ENCODE measurements around the gene EPB41L2. TPM values are rescaled to one million over a fixed set of nuclear protein-coding genes. Genes with fewer than 3 reads are reported as not detected.

EPB41L2 gene
- total and polyA plus RNA-seq, 7 donors, result 41.2 to 147 (median 65.7) TPM

DNA sequence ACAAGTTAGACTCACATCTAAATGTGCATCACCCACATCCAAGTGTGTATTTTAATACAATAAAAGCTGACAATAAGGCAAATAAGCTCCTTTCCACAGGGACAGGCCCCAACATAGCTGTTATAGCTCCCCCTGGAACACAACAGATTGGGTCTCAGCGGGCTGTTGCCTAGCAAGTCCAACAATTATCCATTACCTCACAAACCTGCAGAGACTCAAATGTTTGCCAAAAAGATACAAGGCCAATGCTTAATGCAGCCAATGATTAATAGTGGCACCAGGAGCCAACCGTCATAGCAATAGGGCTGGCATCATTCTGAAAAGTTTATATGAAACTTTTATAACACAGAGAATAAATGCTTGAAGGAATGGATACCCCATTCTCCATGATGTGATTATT is 35.7 kb downstream of the EPB41L2 start:
- 95 to 96% methylated on average over 2 of the region's 2 CpGs for WGBS, 2 donors
- no peak overlapping the region for H3K4me3 ChIP-seq
- DNase-seq, result no peak
- no peak overlapping the region for H3K27ac ChIP-seq
- peaks cover 0 to 37% (median 16%) of the 10 kb centered on the region in 4 donors for H3K4me1 ChIP-seq
- no peaks in the 10 kb centered on the region for H3K36me3 ChIP-seq
- TF ChIP-seq POLR2AphosphoS5 (IDR thresholded peaks at IDR 0.05), result peak in 1 of 4 donors; percentile 18
- no peak for TF ChIP-seq EP300 (IDR thresholded peaks at IDR 0.05)
- H3K27me3 ChIP-seq, result no peaks in the 10 kb centered on the region
- no peaks in the 10 kb centered on the region for H3K9me3 ChIP-seq
- intact Hi-C loops (cut with DNase I), result no loop called here

DNA sequence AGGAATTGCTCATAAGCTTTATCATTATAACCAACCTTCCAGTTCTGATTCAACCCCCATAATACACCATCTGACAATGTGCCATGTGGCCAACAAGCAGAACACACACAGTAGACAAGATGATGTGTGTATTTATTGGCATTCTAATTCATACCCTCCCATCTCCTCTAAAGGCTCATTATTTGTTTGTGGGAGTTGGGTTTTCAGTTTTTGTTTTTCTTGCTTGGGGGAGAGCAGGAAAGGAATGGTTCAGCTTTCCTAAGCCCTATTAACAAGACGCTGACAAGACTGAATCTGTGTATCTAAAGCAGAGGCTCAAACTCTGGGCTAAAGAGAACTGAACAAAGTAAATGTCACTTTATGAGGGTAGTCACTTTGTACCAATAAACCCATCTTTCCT is 36.8 kb downstream of the EPB41L2 start:
- TF ChIP-seq, protein P1, sequence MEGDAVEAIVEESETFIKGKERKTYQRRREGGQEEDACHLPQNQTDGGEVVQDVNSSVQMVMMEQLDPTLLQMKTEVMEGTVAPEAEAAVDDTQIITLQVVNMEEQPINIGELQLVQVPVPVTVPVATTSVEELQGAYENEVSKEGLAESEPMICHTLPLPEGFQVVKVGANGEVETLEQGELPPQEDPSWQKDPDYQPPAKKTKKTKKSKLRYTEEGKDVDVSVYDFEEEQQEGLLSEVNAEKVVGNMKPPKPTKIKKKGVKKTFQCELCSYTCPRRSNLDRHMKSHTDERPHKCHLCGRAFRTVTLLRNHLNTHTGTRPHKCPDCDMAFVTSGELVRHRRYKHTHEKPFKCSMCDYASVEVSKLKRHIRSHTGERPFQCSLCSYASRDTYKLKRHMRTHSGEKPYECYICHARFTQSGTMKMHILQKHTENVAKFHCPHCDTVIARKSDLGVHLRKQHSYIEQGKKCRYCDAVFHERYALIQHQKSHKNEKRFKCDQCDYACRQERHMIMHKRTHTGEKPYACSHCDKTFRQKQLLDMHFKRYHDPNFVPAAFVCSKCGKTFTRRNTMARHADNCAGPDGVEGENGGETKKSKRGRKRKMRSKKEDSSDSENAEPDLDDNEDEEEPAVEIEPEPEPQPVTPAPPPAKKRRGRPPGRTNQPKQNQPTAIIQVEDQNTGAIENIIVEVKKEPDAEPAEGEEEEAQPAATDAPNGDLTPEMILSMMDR (IDR thresholded peaks at IDR 0.05), result no peak
- TF ChIP-seq EP300 (IDR thresholded peaks at IDR 0.05) (no peak), POLR2A (IDR thresholded peaks at IDR 0.05) (no peak), POLR2AphosphoS5 (IDR thresholded peaks at IDR 0.05) (no peak)
- Histone ChIP-seq H3K27ac (no peak overlapping the region), H3K36me3 (no peaks in the 10 kb centered on the region), H3K27me3 (no peaks in the 10 kb centered on the region), H3K9me3 (no peaks in the 10 kb centered on the region), H3K4me1 (peaks cover 0 to 37% (median 16%) of the 10 kb centered on the region in 4 donors), H3K4me3 (no peak overlapping the region)
- no peak for DNase-seq
- intact Hi-C loops (cut with DNase I), result no loop called here
- 90 to 95% methylated on average over 1 of the region's 1 CpG for WGBS, 2 donors

DNA sequence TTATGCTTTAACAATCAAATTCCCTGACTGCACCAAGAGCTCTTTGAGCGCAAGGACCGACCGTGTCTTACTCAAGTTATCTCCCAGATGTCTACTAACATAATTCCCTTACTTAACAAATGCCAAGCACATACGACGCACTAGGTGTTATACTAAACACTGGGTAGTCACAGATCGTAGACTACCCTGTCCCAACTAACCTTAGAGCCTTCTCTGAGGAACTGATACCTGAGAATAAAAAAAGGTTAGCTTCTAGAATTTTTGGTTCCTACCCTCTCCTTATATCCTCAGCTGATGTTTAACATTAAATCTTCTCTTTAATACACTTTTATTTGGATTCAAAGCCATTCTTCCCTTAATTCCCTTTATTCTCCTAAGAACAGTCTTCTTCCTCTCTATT is 38.5 kb downstream of the EPB41L2 start:
- TF ChIP-seq POLR2AphosphoS5 (IDR thresholded peaks at IDR 0.05) (no peak), EP300 (IDR thresholded peaks at IDR 0.05) (no peak), POLR2A (IDR thresholded peaks at IDR 0.05) (no peak)
- TF ChIP-seq, protein P1 (IDR thresholded peaks at IDR 0.05), result no peak
- no peaks in the 10 kb centered on the region for H3K9me3 ChIP-seq
- WGBS, 2 donors, result 92 to 97% methylated on average over 6 of the region's 6 CpGs
- H3K4me1 ChIP-seq, result peaks cover 0 to 30% (median 11%) of the 10 kb centered on the region in 4 donors
- H3K27me3 ChIP-seq, result no peaks in the 10 kb centered on the region
- no peak overlapping the region for H3K4me3 ChIP-seq
- DNase-seq, result no peak
- H3K27ac ChIP-seq, result no peak overlapping the region
- no peaks in the 10 kb centered on the region for H3K36me3 ChIP-seq
- intact Hi-C loops (cut with DNase I), result no loop called here

DNA sequence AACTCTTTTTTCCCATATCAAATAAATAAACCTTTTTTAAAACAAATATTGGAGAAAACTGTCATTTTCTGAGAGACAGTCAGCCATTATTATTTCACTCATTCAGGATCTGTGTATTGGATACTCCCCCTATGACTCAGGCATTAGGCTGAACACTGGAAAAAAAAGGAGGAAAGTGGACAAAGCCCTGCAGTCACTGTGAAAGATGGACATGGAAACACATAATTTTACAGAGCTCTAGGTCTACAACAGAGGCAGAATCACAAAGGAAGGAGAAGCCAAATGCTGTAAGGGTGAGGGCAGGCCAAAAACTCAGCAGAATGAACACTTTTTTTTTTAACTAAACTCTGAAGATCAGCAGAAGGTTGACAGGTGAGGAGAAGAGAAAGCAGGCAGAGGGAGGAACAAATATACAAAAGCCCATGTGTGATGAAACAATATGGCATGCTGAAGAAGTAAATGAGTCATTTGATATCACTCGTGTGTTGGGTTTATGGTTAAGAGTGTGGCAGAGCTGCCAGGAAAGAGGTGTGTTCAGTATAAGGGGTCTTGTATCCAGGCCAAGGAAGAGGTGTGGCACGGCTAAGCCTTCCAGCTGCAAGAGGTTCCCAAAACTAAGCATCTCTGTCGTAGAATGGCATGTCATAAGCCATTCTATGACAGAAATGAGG is 39.1 kb downstream of the EPB41L2 start:
- no peak for TF ChIP-seq POLR2A (IDR thresholded peaks at IDR 0.05)
- no peak for TF ChIP-seq EP300 (IDR thresholded peaks at IDR 0.05)
- TF ChIP-seq, protein P1 (IDR thresholded peaks at IDR 0.05), result no peak
- TF ChIP-seq POLR2AphosphoS5 (IDR thresholded peaks at IDR 0.05), result no peak
- WGBS, 2 donors, result 41 to 49% methylated on average over 3 of the region's 3 CpGs
- no peak overlapping the region for H3K4me3 ChIP-seq
- intact Hi-C loops (cut with DNase I), result no loop called here
- H3K9me3 ChIP-seq, result no peaks in the 10 kb centered on the region
- DNase-seq, result no peak
- no peak overlapping the region for H3K27ac ChIP-seq
- peaks cover 0 to 25% (median 7%) of the 10 kb centered on the region in 4 donors for H3K4me1 ChIP-seq
- H3K36me3 ChIP-seq, result no peaks in the 10 kb centered on the region
- H3K27me3 ChIP-seq, result no peaks in the 10 kb centered on the region

DNA sequence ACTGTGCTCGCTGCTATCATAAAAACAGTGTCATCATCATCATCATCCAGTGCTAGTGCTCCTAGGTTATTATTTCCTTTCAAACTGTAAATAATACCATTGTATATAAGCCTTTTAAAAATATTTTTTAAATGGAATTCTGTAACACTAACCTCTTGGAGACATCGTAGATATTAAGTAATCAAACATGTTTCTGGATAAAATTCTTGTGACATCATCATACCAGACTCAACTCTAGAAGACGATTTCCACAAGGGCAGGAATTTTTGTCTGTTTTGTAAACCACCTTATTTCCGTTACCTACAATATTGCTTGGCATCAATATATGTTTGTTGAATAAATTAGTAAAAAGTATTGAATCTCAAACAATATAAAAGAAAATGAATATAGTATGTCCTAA is 40.4 kb downstream of the EPB41L2 start:
- H3K27me3 ChIP-seq, result no peaks in the 10 kb centered on the region
- WGBS, 2 donors, result 65 to 68% methylated on average over 4 of the region's 4 CpGs
- intact Hi-C loops (cut with DNase I), result no loop called here
- H3K9me3 ChIP-seq, result no peaks in the 10 kb centered on the region
- no peaks in the 10 kb centered on the region for H3K36me3 ChIP-seq
- no peak for DNase-seq
- no peak for TF ChIP-seq EP300 (IDR thresholded peaks at IDR 0.05)
- no peak for TF ChIP-seq POLR2AphosphoS5 (IDR thresholded peaks at IDR 0.05)
- TF ChIP-seq POLR2A (IDR thresholded peaks at IDR 0.05), result no peak
- TF ChIP-seq, protein P1 (IDR thresholded peaks at IDR 0.05), result no peak
- H3K27ac ChIP-seq, result no peak overlapping the region
- no peak overlapping the region for H3K4me3 ChIP-seq
- peaks cover 0 to 12% (median 6%) of the 10 kb centered on the region in 4 donors for H3K4me1 ChIP-seq
